Adrenal gland (tissue), 5 donors: ENCODE results near the gene SOX13.

Experiments used
- POLR2A ChIP-seq, 2 donors: fragments of 450-650 bp; IDR thresholded peaks; one replicate each; pipeline ENCODE4 v1.6.1; 2017; ENCODE audit warnings: antibody characterized with exemption in 2 of 2, mild to moderate bottlenecking in 2 of 2, moderate library complexity in 1 of 2
- TF ChIP-seq, protein P1 (sequence below), 6 experiments: fragments of 450-650 bp in 4 of 6; fragments of 200-600 bp in 2 of 6; sonication (generic) in 1 of 6; IDR thresholded peaks; 1 replicate in 5 of 6; 2 replicates in 1 of 6; pipeline versions ENCODE4 v1.5.1 to v1.8.0; 2016 to 2021; ENCODE audit warnings: antibody characterized with exemption in 6 of 6, mild to moderate bottlenecking in 2 of 6, moderate library complexity in 1 of 6
- donor health status: DM: no; HTN: no; CAD: no.

DNA sequence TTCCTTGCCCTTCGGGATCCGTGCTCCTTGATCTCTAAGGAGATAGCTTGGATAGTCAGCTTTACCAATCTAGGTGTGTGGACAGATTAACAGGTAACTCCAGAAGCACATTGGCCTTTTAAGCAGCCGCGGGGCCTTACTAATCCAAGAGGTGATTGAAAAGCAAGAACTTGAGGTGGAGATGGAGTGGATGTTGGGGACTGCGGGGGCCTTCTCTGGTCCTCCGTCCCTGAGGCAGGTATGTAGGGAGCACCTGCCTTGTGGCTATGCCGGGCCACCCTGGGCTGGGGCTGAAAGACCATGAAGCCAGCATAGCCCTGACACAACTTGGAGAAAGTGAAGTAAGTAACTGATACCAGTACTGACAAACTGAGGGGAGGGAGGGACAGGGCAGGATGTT is 10.6 kb downstream of the SOX13 start:
- no peak for TF ChIP-seq POLR2A (IDR thresholded peaks at IDR 0.05)
- TF ChIP-seq, protein P1, sequence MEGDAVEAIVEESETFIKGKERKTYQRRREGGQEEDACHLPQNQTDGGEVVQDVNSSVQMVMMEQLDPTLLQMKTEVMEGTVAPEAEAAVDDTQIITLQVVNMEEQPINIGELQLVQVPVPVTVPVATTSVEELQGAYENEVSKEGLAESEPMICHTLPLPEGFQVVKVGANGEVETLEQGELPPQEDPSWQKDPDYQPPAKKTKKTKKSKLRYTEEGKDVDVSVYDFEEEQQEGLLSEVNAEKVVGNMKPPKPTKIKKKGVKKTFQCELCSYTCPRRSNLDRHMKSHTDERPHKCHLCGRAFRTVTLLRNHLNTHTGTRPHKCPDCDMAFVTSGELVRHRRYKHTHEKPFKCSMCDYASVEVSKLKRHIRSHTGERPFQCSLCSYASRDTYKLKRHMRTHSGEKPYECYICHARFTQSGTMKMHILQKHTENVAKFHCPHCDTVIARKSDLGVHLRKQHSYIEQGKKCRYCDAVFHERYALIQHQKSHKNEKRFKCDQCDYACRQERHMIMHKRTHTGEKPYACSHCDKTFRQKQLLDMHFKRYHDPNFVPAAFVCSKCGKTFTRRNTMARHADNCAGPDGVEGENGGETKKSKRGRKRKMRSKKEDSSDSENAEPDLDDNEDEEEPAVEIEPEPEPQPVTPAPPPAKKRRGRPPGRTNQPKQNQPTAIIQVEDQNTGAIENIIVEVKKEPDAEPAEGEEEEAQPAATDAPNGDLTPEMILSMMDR (IDR thresholded peaks at IDR 0.05): no peak
